ENCODE data around the gene CTNNA2.
"Not testable (repeated sequence)": the region's sequence is repeated elsewhere in the genome, so short reads cannot be mapped to it uniquely, and the experiment has no call there.

The CTNNA2 gene

GRCh38 chr2:80078290-80079036 is 565.6 kb downstream of the CTNNA2 start:
- DNase-seq (ENCODE audit: low read depth in 2 of 2) = no peak

- DNase-seq (ENCODE audit: low read depth in 2 of 2) = no peak
These were observed 568.1 kb downstream of the CTNNA2 start for GRCh38 chr2:80080957-80081356.

- DNase-seq (ENCODE audit: low read depth in 2 of 2) = no peak
These were observed 574.0 kb downstream of the CTNNA2 start for GRCh38 chr2:80086831-80087230.

- no peak for DNase-seq (ENCODE audit: low read depth in 2 of 2)
These were observed 578.4 kb downstream of the CTNNA2 start for GRCh38 chr2:80091237-80091636.

- DNase-seq (ENCODE audit: low read depth in 2 of 2) = no peak
These were observed 579.6 kb downstream of the CTNNA2 start for GRCh38 chr2:80092474-80092873.

- not testable (repeated sequence) for DNase-seq (ENCODE audit: low read depth in 2 of 2)
These were observed 585.7 kb downstream of the CTNNA2 start for GRCh38 chr2:80098503-80098902.

- DNase-seq (ENCODE audit: low read depth in 2 of 2) = no peak
These were observed 589.2 kb downstream of the CTNNA2 start for GRCh38 chr2:80102026-80102425.

GRCh38 chr2:80105015-80105640 is 592.3 kb downstream of the CTNNA2 start:
- no peak for DNase-seq (ENCODE audit: low read depth in 2 of 2)

GRCh38 chr2:80111185-80111584 is 598.3 kb downstream of the CTNNA2 start:
- no peak for DNase-seq (ENCODE audit: low read depth in 2 of 2)

- DNase-seq (ENCODE audit: low read depth in 2 of 2) = no peak
These were observed 599.9 kb downstream of the CTNNA2 start for GRCh38 chr2:80112790-80113189.

- no peak for DNase-seq (ENCODE audit: low read depth in 2 of 2)
These were observed 600.5 kb downstream of the CTNNA2 start for GRCh38 chr2:80113399-80113798.

- no peak for DNase-seq (ENCODE audit: low read depth in 2 of 2)
These were observed 602.0 kb downstream of the CTNNA2 start for GRCh38 chr2:80114812-80115211.

- DNase-seq (ENCODE audit: low read depth in 2 of 2) = no peak
These were observed 604.5 kb downstream of the CTNNA2 start for GRCh38 chr2:80117401-80117800.

- DNase-seq (ENCODE audit: low read depth in 2 of 2) = no peak
These were observed 608.0 kb downstream of the CTNNA2 start for GRCh38 chr2:80120866-80121265.

GRCh38 chr2:80122675-80123074 is 609.8 kb downstream of the CTNNA2 start:
- no peak for DNase-seq (ENCODE audit: low read depth in 2 of 2)

- DNase-seq (ENCODE audit: low read depth in 2 of 2) = no peak
These were observed 613.8 kb downstream of the CTNNA2 start for GRCh38 chr2:80126596-80127189.

GRCh38 chr2:80128080-80128479 is 615.2 kb downstream of the CTNNA2 start:
- no peak for DNase-seq (ENCODE audit: low read depth in 2 of 2)

- no peak for DNase-seq (ENCODE audit: low read depth in 2 of 2)
These were observed 619.4 kb downstream of the CTNNA2 start for GRCh38 chr2:80132281-80132680.

GRCh38 chr2:80135001-80135400 is 622.1 kb downstream of the CTNNA2 start:
- no peak for DNase-seq (ENCODE audit: low read depth in 2 of 2)

GRCh38 chr2:80136338-80136737 is 623.5 kb downstream of the CTNNA2 start:
- no peak for DNase-seq (ENCODE audit: low read depth in 2 of 2)

GRCh38 chr2:80139001-80139400 is 626.1 kb downstream of the CTNNA2 start:
- DNase-seq (ENCODE audit: low read depth in 2 of 2) = no peak

- no peak for DNase-seq (ENCODE audit: low read depth in 2 of 2)
These were observed 628.3 kb downstream of the CTNNA2 start for GRCh38 chr2:80141007-80141726.
